ENCODE results near the gene SH3PXD2A. TPM values are rescaled to one million over a fixed set of nuclear protein-coding genes. Genes with fewer than 3 reads are reported as not detected.

SH3PXD2A gene
- total and polyA plus RNA-seq, 4 experiments from 2014 or later: 0.39 to 17.5 (median 8.9) TPM

GRCh38 chr10:103566536-103566935, 288.8 kb downstream of the SH3PXD2A start:
- Mint-ChIP-seq H3K4me1 (no peaks in the 10 kb centered on the region), H3K36me3 (no peaks in the 10 kb centered on the region), H3K27ac (no peak overlapping the region), H3K9me3 (no peaks in the 10 kb centered on the region), H3K27me3 (peaks cover 3 to 5% of the 10 kb centered on the region in 2 donors), H3K4me3 (no peak overlapping the region)
- H3K27me3 ChIP-seq (ENCODE audit: insufficient read depth, low read length): no peaks in the 10 kb centered on the region
- H3K4me3 ChIP-seq (ENCODE audit: low read length in 2 of 2): no peak overlapping the region
- POLR2A ChIA-PET (ENCODE audit: partially characterized antibody): no interaction called here
- no peak for DNase-seq
- H3K27ac ChIP-seq (ENCODE audit: low read depth, low read length): no peak overlapping the region
- H3K9me3 ChIP-seq (ENCODE audit: control insufficient read depth in 1 of 2, low read length in 2 of 2): no peaks in the 10 kb centered on the region
- CTCF ChIA-PET (ENCODE audit: partially characterized antibody): no interaction called here
- H3K4me1 ChIP-seq (ENCODE audit: insufficient read depth, low read length): no peaks in the 10 kb centered on the region
- H3K36me3 ChIP-seq (ENCODE audit: insufficient read depth, low read length): no peaks in the 10 kb centered on the region
- intact Hi-C loops (cut with micrococcal nuclease): no loop called here

DNA sequence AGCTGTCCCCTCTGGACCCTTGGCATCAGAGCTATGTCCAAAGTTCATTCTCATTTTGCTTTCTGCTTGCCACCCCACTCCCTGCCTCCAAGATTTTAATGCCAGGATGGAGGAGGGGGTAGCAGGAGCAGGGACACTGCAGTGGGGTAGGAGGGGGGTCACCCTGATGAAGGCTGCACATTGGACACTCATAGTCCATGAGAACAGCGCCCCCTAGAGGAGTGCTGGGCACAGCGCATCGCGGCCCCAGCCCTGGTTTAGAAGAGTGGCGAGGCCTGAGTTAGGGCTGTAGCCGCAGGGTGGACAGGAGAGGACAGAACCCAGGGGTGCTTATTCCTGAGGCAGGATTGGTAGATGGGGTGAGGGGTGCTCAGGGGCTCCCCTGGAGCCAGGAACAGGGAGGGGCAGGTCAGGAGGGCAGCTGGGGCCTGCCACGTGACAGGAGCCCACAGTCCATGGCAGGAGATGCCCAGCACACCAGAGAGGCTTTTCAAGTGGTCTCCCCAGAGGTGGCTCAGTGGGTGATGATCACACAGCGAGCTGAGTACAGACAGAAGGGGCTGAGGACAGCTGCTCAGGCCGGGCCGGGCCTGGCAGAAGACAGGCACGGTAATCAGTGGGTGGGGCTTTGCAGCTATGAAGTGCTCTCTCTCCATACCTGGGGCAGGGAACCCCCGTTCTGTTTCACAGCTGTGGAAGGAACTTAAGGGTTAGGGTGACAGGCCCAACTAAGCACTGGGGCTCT, 290.4 kb downstream of the SH3PXD2A start:
- Histone ChIP-seq H3K4me1 (ENCODE audit: insufficient read depth, low read length) (no peaks in the 10 kb centered on the region), H3K4me3 (ENCODE audit: low read length in 2 of 2) (no peak overlapping the region), H3K27me3 (ENCODE audit: insufficient read depth, low read length) (no peaks in the 10 kb centered on the region), H3K27ac (ENCODE audit: low read depth, low read length) (no peak overlapping the region), H3K36me3 (ENCODE audit: insufficient read depth, low read length) (no peaks in the 10 kb centered on the region), H3K9me3 (ENCODE audit: control insufficient read depth in 1 of 2, low read length in 2 of 2) (no peaks in the 10 kb centered on the region)
- H3K27me3 Mint-ChIP-seq: peaks cover 3 to 9% of the 10 kb centered on the region in 2 donors
- peaks cover 0 to 5% (median 0%) of the 10 kb centered on the region in 8 donors for H3K9me3 Mint-ChIP-seq
- H3K4me1 Mint-ChIP-seq: no peaks in the 10 kb centered on the region
- POLR2A ChIA-PET (ENCODE audit: partially characterized antibody): no interaction called here
- CTCF ChIA-PET (ENCODE audit: partially characterized antibody): interaction anchor here (1.0 to 2.0 kb wide), 4 partner anchors 11 to 23 kb away, joined by 3 to 5 read pairs (median 4); no protein-coding TSS in a partner anchor
- no peak overlapping the region for H3K27ac Mint-ChIP-seq
- H3K4me3 Mint-ChIP-seq: no peak overlapping the region
- no peaks in the 10 kb centered on the region for H3K36me3 Mint-ChIP-seq
- intact Hi-C loops (cut with micrococcal nuclease): no loop called here
- no peak for DNase-seq

DNA sequence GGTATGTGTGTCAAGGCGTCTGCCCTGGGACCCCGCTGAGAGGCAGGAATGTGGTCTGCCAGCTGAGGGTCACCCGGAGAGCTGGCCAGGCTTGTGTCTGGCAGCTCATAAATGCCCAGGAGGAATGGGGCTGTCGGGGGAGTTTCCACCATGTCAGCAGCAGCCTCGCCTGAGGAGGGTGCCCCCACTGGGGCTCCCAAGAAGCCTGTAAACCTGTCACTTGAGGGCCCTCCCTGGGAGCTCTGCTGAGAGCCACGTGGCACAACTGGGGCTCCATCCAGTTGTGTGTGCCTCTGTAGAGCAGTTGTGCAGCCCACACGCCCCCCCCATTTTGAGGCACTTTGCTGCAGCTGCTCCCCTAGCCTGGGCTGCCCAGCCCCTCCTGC, 291.3 kb downstream of the SH3PXD2A start:
- H3K4me3 Mint-ChIP-seq: no peak overlapping the region
- no peak overlapping the region for H3K27ac Mint-ChIP-seq
- H3K27me3 Mint-ChIP-seq: peaks cover 7 to 10% of the 10 kb centered on the region in 2 donors
- ChIA-PET POLR2A (ENCODE audit: partially characterized antibody) (interaction anchor here (1.5 kb wide), 1 partner anchor 11 kb away, joined by 3 read pairs; no protein-coding TSS in a partner anchor), CTCF (ENCODE audit: partially characterized antibody) (interaction anchor here (1.0 to 2.0 kb wide), 3 partner anchors 11 to 14 kb away, joined by 3 to 5 read pairs (median 5); no protein-coding TSS in a partner anchor)
- no peak overlapping the region for H3K27ac ChIP-seq (ENCODE audit: low read depth, low read length)
- no peak for DNase-seq
- H3K4me1 ChIP-seq (ENCODE audit: insufficient read depth, low read length): no peaks in the 10 kb centered on the region
- H3K36me3 Mint-ChIP-seq: no peaks in the 10 kb centered on the region
- no peaks in the 10 kb centered on the region for H3K36me3 ChIP-seq (ENCODE audit: insufficient read depth, low read length)
- H3K4me1 Mint-ChIP-seq: no peaks in the 10 kb centered on the region
- no peaks in the 10 kb centered on the region for H3K9me3 ChIP-seq (ENCODE audit: control insufficient read depth in 1 of 2, low read length in 2 of 2)
- no peaks in the 10 kb centered on the region for H3K27me3 ChIP-seq (ENCODE audit: insufficient read depth, low read length)
- no peak overlapping the region for H3K4me3 ChIP-seq (ENCODE audit: low read length in 2 of 2)
- peaks cover 0 to 5% (median 0%) of the 10 kb centered on the region in 8 donors for H3K9me3 Mint-ChIP-seq
- intact Hi-C loops (cut with micrococcal nuclease): no loop called here

DNA sequence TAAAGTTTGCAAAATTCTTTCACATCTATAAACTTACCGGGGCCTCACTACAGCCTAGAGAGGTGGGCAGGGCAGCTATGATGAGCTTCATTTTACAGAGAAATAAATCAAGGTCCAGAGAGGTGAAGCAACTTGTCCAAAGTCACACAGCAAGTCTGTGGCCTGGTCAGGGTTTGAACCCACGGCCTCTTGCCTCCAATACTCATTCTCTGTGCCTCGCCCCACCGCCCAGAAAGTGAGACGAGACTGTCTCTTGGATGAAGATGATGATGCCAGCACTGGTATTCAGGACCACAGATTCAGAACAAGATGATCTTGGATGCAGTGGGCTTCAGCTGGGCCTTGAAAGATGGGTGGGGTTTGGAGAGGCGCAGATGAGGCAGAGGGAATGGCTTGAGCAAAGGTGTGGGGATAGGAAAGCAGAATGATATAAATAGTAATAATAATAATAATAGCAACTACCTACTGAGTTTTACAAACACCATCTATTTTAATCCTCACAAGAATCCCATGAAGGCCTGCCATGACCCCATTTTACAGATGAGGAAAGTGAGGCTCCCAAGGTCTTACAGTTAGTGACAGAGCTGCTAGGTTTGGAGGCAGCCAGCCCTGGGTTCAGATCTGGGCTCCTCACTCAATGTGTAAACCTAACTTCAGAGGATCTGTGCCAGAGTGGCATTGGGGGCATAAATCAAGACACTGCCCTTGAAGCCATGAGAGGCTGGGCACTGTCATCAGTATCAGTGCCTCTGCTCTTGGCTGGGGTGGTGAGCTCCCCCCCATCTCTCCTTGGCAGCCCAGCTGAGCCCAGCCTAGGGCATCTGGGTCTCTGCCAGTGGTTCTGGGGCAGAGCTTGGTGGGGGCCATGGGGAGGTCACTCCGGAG, 291.9 kb downstream of the SH3PXD2A start:
- Histone ChIP-seq H3K27ac (ENCODE audit: low read depth, low read length) (no peak overlapping the region), H3K4me3 (ENCODE audit: low read length in 2 of 2) (no peak overlapping the region), H3K27me3 (ENCODE audit: insufficient read depth, low read length) (no peaks in the 10 kb centered on the region), H3K36me3 (ENCODE audit: insufficient read depth, low read length) (no peaks in the 10 kb centered on the region), H3K9me3 (ENCODE audit: control insufficient read depth in 1 of 2, low read length in 2 of 2) (no peaks in the 10 kb centered on the region), H3K4me1 (ENCODE audit: insufficient read depth, low read length) (no peaks in the 10 kb centered on the region)
- Mint-ChIP-seq H3K4me3 (no peak overlapping the region), H3K4me1 (no peaks in the 10 kb centered on the region), H3K27me3 (peaks cover 9 to 10% of the 10 kb centered on the region in 2 donors), H3K9me3 (peaks cover 0 to 5% (median 0%) of the 10 kb centered on the region in 8 donors), H3K36me3 (no peaks in the 10 kb centered on the region), H3K27ac (no peak overlapping the region)
- CTCF ChIA-PET (ENCODE audit: partially characterized antibody): interaction anchor here (1.0 to 2.0 kb wide), 3 partner anchors 10 to 14 kb away, joined by 3 to 5 read pairs (median 5); no protein-coding TSS in a partner anchor
- no peak for DNase-seq
- POLR2A ChIA-PET (ENCODE audit: partially characterized antibody): interaction anchor here (1.5 kb wide), 1 partner anchor 11 kb away, joined by 3 read pairs; no protein-coding TSS in a partner anchor
- intact Hi-C loops (cut with micrococcal nuclease): no loop called here

DNA sequence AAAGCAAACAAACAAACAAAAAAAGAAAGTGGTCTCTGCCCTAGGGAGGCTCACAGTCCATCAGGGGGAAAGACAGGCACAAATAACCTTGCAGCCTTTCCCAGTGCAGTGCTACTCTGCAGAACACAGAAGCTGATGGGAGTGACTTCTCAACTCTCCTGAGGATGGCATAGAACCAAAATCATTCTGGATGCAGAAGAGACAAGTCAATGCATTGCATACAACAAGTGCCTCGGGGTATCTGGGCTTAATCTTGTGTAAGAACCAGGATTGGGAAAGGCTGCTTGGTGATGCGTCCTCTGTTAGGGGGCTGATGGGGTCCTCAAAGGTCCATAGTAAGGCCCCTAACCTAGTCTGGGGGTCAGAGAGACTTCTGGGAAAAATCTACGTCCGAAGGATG, 293.0 kb downstream of the SH3PXD2A start:
- no peak overlapping the region for H3K4me3 Mint-ChIP-seq
- H3K9me3 Mint-ChIP-seq: peaks cover 0 to 5% (median 0%) of the 10 kb centered on the region in 8 donors
- H3K36me3 Mint-ChIP-seq: no peaks in the 10 kb centered on the region
- POLR2A ChIA-PET (ENCODE audit: partially characterized antibody): no interaction called here
- no peaks in the 10 kb centered on the region for H3K9me3 ChIP-seq (ENCODE audit: control insufficient read depth in 1 of 2, low read length in 2 of 2)
- intact Hi-C loops (cut with micrococcal nuclease): no loop called here
- no peak overlapping the region for H3K27ac Mint-ChIP-seq
- peaks cover 0 to 2% (median 0%) of the 10 kb centered on the region in 4 donors for H3K4me1 Mint-ChIP-seq
- DNase-seq: no peak
- no peaks in the 10 kb centered on the region for H3K36me3 ChIP-seq (ENCODE audit: insufficient read depth, low read length)
- H3K27ac ChIP-seq (ENCODE audit: low read depth, low read length): no peak overlapping the region
- H3K27me3 ChIP-seq (ENCODE audit: insufficient read depth, low read length): no peaks in the 10 kb centered on the region
- CTCF ChIA-PET (ENCODE audit: partially characterized antibody): no interaction called here
- H3K27me3 Mint-ChIP-seq: peaks cover 10 to 12% of the 10 kb centered on the region in 2 donors
- H3K4me1 ChIP-seq (ENCODE audit: insufficient read depth, low read length): no peaks in the 10 kb centered on the region
- no peak overlapping the region for H3K4me3 ChIP-seq (ENCODE audit: low read length in 2 of 2)

GRCh38 chr10:103560886-103561285, 294.5 kb downstream of the SH3PXD2A start:
- H3K36me3 Mint-ChIP-seq: no peaks in the 10 kb centered on the region

DNA sequence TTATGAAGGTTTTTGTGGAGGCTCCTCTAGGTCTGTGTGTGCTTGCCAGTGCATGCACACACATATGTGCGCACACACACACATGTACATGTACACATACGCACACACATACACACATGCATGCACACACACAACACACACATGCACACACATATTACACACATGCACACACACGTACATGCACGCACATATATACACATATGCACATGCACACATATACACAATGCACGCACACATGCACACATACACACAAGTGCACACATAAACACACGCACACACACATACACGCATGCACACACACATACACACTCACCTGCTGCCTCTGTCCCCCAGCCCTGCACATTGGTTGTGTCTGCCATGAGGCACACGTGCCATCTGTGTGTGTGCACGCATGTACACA, 295.6 kb downstream of the SH3PXD2A start:
- ChIA-PET POLR2A (ENCODE audit: partially characterized antibody) (no interaction called here), CTCF (ENCODE audit: partially characterized antibody) (no interaction called here)
- DNase-seq: no peak
- peaks cover 7% of the 10 kb centered on the region for H3K4me1 ChIP-seq (ENCODE audit: insufficient read depth, low read length)
- H3K4me3 Mint-ChIP-seq: no peak overlapping the region
- H3K27me3 ChIP-seq (ENCODE audit: insufficient read depth, low read length): peaks cover 5% of the 10 kb centered on the region
- intact Hi-C loops (cut with micrococcal nuclease): no loop called here
- no peaks in the 10 kb centered on the region for H3K36me3 Mint-ChIP-seq
- no peaks in the 10 kb centered on the region for H3K9me3 ChIP-seq (ENCODE audit: control insufficient read depth in 1 of 2, low read length in 2 of 2)
- no peak overlapping the region for H3K27ac Mint-ChIP-seq
- H3K36me3 ChIP-seq (ENCODE audit: insufficient read depth, low read length): no peaks in the 10 kb centered on the region
- peaks cover under 1 to 3% (median 2%) of the 10 kb centered on the region in 4 donors for H3K4me1 Mint-ChIP-seq
- peaks cover 0 to 5% (median 0%) of the 10 kb centered on the region in 8 donors for H3K9me3 Mint-ChIP-seq
- no peak overlapping the region for H3K4me3 ChIP-seq (ENCODE audit: low read length in 2 of 2)
- peaks cover 20 to 21% of the 10 kb centered on the region in 2 donors for H3K27me3 Mint-ChIP-seq
- no peak overlapping the region for H3K27ac ChIP-seq (ENCODE audit: low read depth, low read length)

More at GRCh38 chr10:103560886-103561285, 294.5 kb downstream of the SH3PXD2A start:
- peaks cover 20% of the 10 kb centered on the region in 2 donors for H3K27me3 Mint-ChIP-seq
- Histone ChIP-seq H3K4me1 (ENCODE audit: insufficient read depth, low read length) (no peaks in the 10 kb centered on the region), H3K36me3 (ENCODE audit: insufficient read depth, low read length) (no peaks in the 10 kb centered on the region), H3K4me3 (ENCODE audit: low read length in 2 of 2) (no peak overlapping the region), H3K9me3 (ENCODE audit: control insufficient read depth in 1 of 2, low read length in 2 of 2) (no peaks in the 10 kb centered on the region), H3K27ac (ENCODE audit: low read depth, low read length) (no peak overlapping the region), H3K27me3 (ENCODE audit: insufficient read depth, low read length) (no peaks in the 10 kb centered on the region)
- ChIA-PET CTCF (ENCODE audit: partially characterized antibody) (no interaction called here), POLR2A (ENCODE audit: partially characterized antibody) (no interaction called here)
- no peak overlapping the region for H3K4me3 Mint-ChIP-seq
- no peak for DNase-seq
- H3K4me1 Mint-ChIP-seq: peaks cover 0 to 2% (median 0%) of the 10 kb centered on the region in 4 donors
- no peak overlapping the region for H3K27ac Mint-ChIP-seq
- peaks cover 0 to 5% (median 0%) of the 10 kb centered on the region in 8 donors for H3K9me3 Mint-ChIP-seq
- intact Hi-C loops (cut with micrococcal nuclease): no loop called here
